CD14-positive monocyte (primary cell): ENCODE data around the gene HOATZ. TPM values are rescaled to one million over a fixed set of nuclear protein-coding genes. Genes with fewer than 3 reads are reported as not detected.

Source experiments
- DNase-seq, 3 donors: peaks; one replicate each; pipeline ENCODE4 v3.0.0-alpha.2; 2011 to 2022
- H2AFZ ChIP-seq: 2 replicates; pipeline ENCODE4 v1.6.0; 2012; ENCODE audit warnings: mild to moderate bottlenecking, low read depth, low read length, inconsistent platforms; ENCODE audit not compliant: insufficient read depth, poor library complexity, severe bottlenecking
- H3K27ac ChIP-seq, 2 donors: 1 replicate in 1 of 2; 2 replicates in 1 of 2; pipeline ENCODE4 v1.5.1; 2012 to 2013; ENCODE audit warnings: low read length in 2 of 2, control low read depth in 1 of 2, inconsistent platforms in 1 of 2, low read depth in 1 of 2, mild to moderate bottlenecking in 1 of 2
- H3K27me3 ChIP-seq, 2 donors: one replicate each; pipeline versions ENCODE4 v1.6.0 to v1.6.1; 2011 to 2013; ENCODE audit warnings: low read length in 2 of 2; ENCODE audit not compliant: control insufficient read depth in 2 of 2, insufficient read depth in 2 of 2
- H3K36me3 ChIP-seq, 2 donors: replicated peaks in 1 of 2; 1 replicate in 1 of 2; 2 replicates in 1 of 2; pipeline versions ENCODE4 v1.5.1 to v1.6.1; 2012 to 2013; ENCODE audit warnings: low read length in 2 of 2, control low read depth in 1 of 2, inconsistent platforms in 1 of 2, mild to moderate bottlenecking in 1 of 2; ENCODE audit not compliant: insufficient read depth in 2 of 2, control insufficient read depth in 1 of 2
- H3K4me1 ChIP-seq, 2 donors: 1 replicate in 1 of 2; 2 replicates in 1 of 2; pipeline versions ENCODE4 v1.5.1 to v1.6.1; 2012 to 2013; ENCODE audit warnings: low read length in 2 of 2, control low read depth in 1 of 2, inconsistent platforms in 1 of 2, mild to moderate bottlenecking in 1 of 2, moderate library complexity in 1 of 2; ENCODE audit not compliant: insufficient read depth in 2 of 2, control insufficient read depth in 1 of 2
- H3K4me2 ChIP-seq: replicated peaks from 2 replicates; pipeline ENCODE3; 2012; ENCODE audit warnings: low read length, moderate library complexity, mild to moderate bottlenecking; ENCODE audit not compliant: poor library complexity, severe bottlenecking; ENCODE audit errors: extremely low read depth
- H3K4me3 ChIP-seq, 3 experiments: fragments of 200-600 bp in 1 of 3; sonication (generic) in 1 of 3; replicated peaks in 1 of 3; 1 replicate in 2 of 3; 2 replicates in 1 of 3; pipeline ENCODE4 v1.5.1; 2011 to 2013; ENCODE audit warnings: low read length in 3 of 3, mild to moderate bottlenecking in 3 of 3, control low read depth in 2 of 3, low read depth in 2 of 3, inconsistent platforms in 1 of 3, moderate library complexity in 1 of 3
- H3K79me2 ChIP-seq: 2 replicates; pipeline ENCODE4 v1.6.0; 2012; ENCODE audit warnings: mild to moderate bottlenecking, control low read depth, inconsistent platforms, low read length, moderate library complexity; ENCODE audit not compliant: insufficient read depth
- H3K9ac ChIP-seq: 2 replicates; pipeline ENCODE4 v1.6.0; 2017; ENCODE audit warnings: low read length, mild to moderate bottlenecking; ENCODE audit not compliant: insufficient read depth, poor library complexity, severe bottlenecking
- H3K9me3 ChIP-seq, 2 donors: replicated peaks in 1 of 2; 1 replicate in 1 of 2; 2 replicates in 1 of 2; pipeline versions ENCODE4 v1.5.1 to v1.6.1; 2012 to 2013; ENCODE audit warnings: low read length in 2 of 2, control low read depth in 1 of 2; ENCODE audit not compliant: control insufficient read depth in 1 of 2, insufficient read depth in 1 of 2
- H4K20me1 ChIP-seq: 2 replicates; pipeline ENCODE4 v1.6.0; 2012; ENCODE audit warnings: mild to moderate bottlenecking, low read length, control low read depth, moderate library complexity; ENCODE audit not compliant: insufficient read depth
- H3K27ac Mint-ChIP-seq, 7 donors: one replicate each; pipeline ENCODE4 v1.8.0; 2020; ENCODE audit warnings: mild to moderate bottlenecking in 7 of 7, mixed read lengths in 7 of 7, moderate library complexity in 6 of 7, inconsistent platforms in 2 of 7
- H3K27me3 Mint-ChIP-seq, 3 donors: one replicate each; pipeline ENCODE4 v1.8.0; 2021 to 2022; ENCODE audit warnings: low read depth in 3 of 3, mild to moderate bottlenecking in 3 of 3, mixed read lengths in 3 of 3, moderate library complexity in 3 of 3, inconsistent platforms in 1 of 3
- H3K36me3 Mint-ChIP-seq, 2 donors: one replicate each; pipeline ENCODE4 v1.8.0; 2020; ENCODE audit warnings: mixed read lengths in 2 of 2, inconsistent platforms in 1 of 2, mild to moderate bottlenecking in 1 of 2
- H3K4me1 Mint-ChIP-seq: one replicate; pipeline ENCODE4 v1.8.0; 2020; ENCODE audit warnings: mild to moderate bottlenecking, mixed read lengths
- H3K4me3 Mint-ChIP-seq, 2 donors: one replicate each; pipeline ENCODE4 v1.8.0; 2020; ENCODE audit warnings: mild to moderate bottlenecking in 2 of 2, mixed read lengths in 2 of 2, moderate library complexity in 1 of 2
- H3K9me3 Mint-ChIP-seq, 7 donors: one replicate each; pipeline ENCODE4 v1.8.0; 2020 to 2022; ENCODE audit warnings: mixed read lengths in 7 of 7, mild to moderate bottlenecking in 6 of 7, moderate library complexity in 6 of 7, inconsistent platforms in 2 of 7
- WGBS: methylation state at CpG from one replicate; pipeline ENCODE4 v1.1.5; 2013; ENCODE audit warnings: missing lambda C conversion rate; ENCODE audit not compliant: insufficient coverage; 5-methylcytosine and 5-hydroxymethylcytosine counted together
- intact Hi-C, 2 donors: fragments of 100-400 bp; cut with micrococcal nuclease; formaldehyde crosslinking; loops; one replicate each; pipeline versions ENCODE4 v1.15.0 to v1.15.1; 2023
- polyA plus RNA-seq, 3 donors: library from polyadenylated mRNA; depleted of rRNA in 1 of 3; unstranded in 2 of 3; stranded (reverse) in 1 of 3; fragments of 300-500 nt in 2 of 3; fragments of >200 nt in 1 of 3; fragmentation: Illumina TruSeq in 2 of 3; gene quantifications; 1 replicate in 2 of 3; 2 replicates in 1 of 3; pipeline ENCODE4 v1.2.3, GENCODE V29; 2012 to 2021
- TF ChIP-seq, protein P1 (sequence below): fragments of 200-600 bp; IDR thresholded peaks from one replicate; pipeline ENCODE4 v1.8.0; 2022; ENCODE audit warnings: antibody characterized with exemption, mild to moderate bottlenecking

The HOATZ gene
- polyA plus RNA-seq, 3 donors, result not detected

- no peak overlapping the region for H3K27ac Mint-ChIP-seq
- H3K4me3 Mint-ChIP-seq, result no peak overlapping the region
- H3K27me3 Mint-ChIP-seq, result peaks cover 0 to 2% (median 0%) of the 10 kb centered on the region in 3 donors
- H3K4me1 Mint-ChIP-seq, result peaks cover 9% of the 10 kb centered on the region
- Histone ChIP-seq H3K4me2 (no peak overlapping the region), H3K27ac (no peak overlapping the region), H3K9me3 (no peaks in the 10 kb centered on the region), H2AFZ (no peak overlapping the region), H3K27me3 (no peaks in the 10 kb centered on the region), H3K4me3 (no peak overlapping the region), H3K36me3 (no peaks in the 10 kb centered on the region), H4K20me1 (no peaks in the 10 kb centered on the region), H3K79me2 (no peaks in the 10 kb centered on the region), H3K9ac (no peak overlapping the region), H3K4me1 (no peaks in the 10 kb centered on the region)
- no CpG with 5 or more reads among the region's 4 CpGs for WGBS
- H3K9me3 Mint-ChIP-seq, result no peaks in the 10 kb centered on the region
- DNase-seq, result no peak
- no peaks in the 10 kb centered on the region for H3K36me3 Mint-ChIP-seq
- intact Hi-C loops, result no loop called here
- TF ChIP-seq, protein P1, sequence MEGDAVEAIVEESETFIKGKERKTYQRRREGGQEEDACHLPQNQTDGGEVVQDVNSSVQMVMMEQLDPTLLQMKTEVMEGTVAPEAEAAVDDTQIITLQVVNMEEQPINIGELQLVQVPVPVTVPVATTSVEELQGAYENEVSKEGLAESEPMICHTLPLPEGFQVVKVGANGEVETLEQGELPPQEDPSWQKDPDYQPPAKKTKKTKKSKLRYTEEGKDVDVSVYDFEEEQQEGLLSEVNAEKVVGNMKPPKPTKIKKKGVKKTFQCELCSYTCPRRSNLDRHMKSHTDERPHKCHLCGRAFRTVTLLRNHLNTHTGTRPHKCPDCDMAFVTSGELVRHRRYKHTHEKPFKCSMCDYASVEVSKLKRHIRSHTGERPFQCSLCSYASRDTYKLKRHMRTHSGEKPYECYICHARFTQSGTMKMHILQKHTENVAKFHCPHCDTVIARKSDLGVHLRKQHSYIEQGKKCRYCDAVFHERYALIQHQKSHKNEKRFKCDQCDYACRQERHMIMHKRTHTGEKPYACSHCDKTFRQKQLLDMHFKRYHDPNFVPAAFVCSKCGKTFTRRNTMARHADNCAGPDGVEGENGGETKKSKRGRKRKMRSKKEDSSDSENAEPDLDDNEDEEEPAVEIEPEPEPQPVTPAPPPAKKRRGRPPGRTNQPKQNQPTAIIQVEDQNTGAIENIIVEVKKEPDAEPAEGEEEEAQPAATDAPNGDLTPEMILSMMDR, result no peak
These were observed 68.3 kb downstream of the HOATZ start for GRCh38 chr11:111582881-111583280.

DNA sequence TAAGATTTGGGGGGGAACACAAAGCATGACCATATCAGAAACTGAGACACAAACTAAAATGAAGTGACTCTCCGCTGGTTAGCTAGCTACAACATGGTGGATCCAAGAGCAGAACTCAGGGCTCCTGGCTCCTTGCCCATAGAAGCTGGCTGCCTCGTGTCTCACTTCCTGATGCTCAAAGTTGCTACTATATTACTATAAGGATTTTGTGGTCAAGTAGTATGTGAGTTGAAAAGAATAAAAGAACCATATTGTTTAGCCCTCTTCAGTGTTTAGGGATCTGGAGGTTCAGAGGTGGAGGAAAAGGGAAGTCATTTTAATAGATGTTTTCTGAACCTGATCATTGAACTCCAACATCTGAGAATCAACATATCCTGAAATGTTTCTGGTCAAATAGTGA lies 70.8 kb downstream of the HOATZ start:
- H3K4me1 Mint-ChIP-seq, result peaks cover 9% of the 10 kb centered on the region
- Histone ChIP-seq H4K20me1 (no peaks in the 10 kb centered on the region), H3K27ac (no peak overlapping the region), H3K36me3 (no peaks in the 10 kb centered on the region), H3K9ac (no peak overlapping the region), H2AFZ (peak overlapping the region; percentile 32), H3K4me1 (no peaks in the 10 kb centered on the region), H3K9me3 (no peaks in the 10 kb centered on the region), H3K27me3 (no peaks in the 10 kb centered on the region), H3K4me3 (no peak overlapping the region), H3K79me2 (no peaks in the 10 kb centered on the region), H3K4me2 (no peak overlapping the region)
- TF ChIP-seq, protein P1, result no peak
- peaks cover 0 to 1% (median 0%) of the 10 kb centered on the region in 7 donors for H3K9me3 Mint-ChIP-seq
- H3K36me3 Mint-ChIP-seq, result no peaks in the 10 kb centered on the region
- H3K27me3 Mint-ChIP-seq, result peaks cover 0 to 2% (median 0%) of the 10 kb centered on the region in 3 donors
- H3K27ac Mint-ChIP-seq, result peak overlapping the region in 1 of 7 donors; percentile 16
- peak; percentile 8 to 23 (median 18) for DNase-seq
- intact Hi-C loops, result loop anchor here in 1 of 2 donors (5.0 kb wide), 1 partner anchor 192 kb away; no protein-coding TSS in a partner anchor
- no peak overlapping the region for H3K4me3 Mint-ChIP-seq
- WGBS, result 63% methylated on average over 1 of the region's 2 CpGs
